Choroid plexus epithelial cell (primary cell): ENCODE results near the gene MYO1C.
"Not testable (repeated sequence)": the region's sequence is repeated elsewhere in the genome, so short reads cannot be mapped to it uniquely, and the experiment has no call there.

Experiments used
- DNase-seq: peaks from one replicate; pipeline ENCODE4 v3.0.0-alpha.2; 2010; ENCODE audit warnings: low read depth
- H3K4me3 ChIP-seq: 2 replicates; pipeline ENCODE4 v1.5.1; 2011; ENCODE audit warnings: low read depth, mild to moderate bottlenecking, control low read depth, low read length, moderate library complexity
- CTCF ChIP-seq: conservative IDR thresholded peaks from 2 replicates; pipeline ENCODE4 v1.5.1; 2011; ENCODE audit warnings: low read depth, mild to moderate bottlenecking, control low read depth, inconsistent platforms, low read length, moderate library complexity

The MYO1C gene

GRCh38 chr17:1452836-1453235, 39.6 kb downstream of the MYO1C start:
- TF ChIP-seq CTCF: no peak
- no peak overlapping the region for H3K4me3 ChIP-seq
- no peak for DNase-seq

DNA sequence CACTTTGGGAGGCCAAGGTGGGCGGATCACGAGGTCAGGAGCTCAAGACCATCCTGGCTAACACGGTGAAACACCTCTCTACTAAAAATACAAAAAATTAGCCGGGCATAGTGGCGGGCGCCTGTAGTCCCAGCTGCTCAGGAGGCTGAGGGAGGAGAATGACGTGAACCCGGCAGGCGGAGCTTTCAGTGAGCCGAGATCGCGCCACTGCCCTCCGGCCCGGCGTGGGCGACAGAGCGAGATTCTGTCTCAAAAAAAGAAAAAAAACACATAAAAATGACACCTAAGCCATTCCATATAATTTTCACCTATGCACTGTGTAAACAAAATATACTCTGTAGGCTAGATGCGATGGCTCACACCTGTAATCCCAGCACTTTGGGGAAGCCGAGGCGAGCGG, 42.2 kb downstream of the MYO1C start:
- not testable (repeated sequence) for DNase-seq, H3K4me3 ChIP-seq

DNA sequence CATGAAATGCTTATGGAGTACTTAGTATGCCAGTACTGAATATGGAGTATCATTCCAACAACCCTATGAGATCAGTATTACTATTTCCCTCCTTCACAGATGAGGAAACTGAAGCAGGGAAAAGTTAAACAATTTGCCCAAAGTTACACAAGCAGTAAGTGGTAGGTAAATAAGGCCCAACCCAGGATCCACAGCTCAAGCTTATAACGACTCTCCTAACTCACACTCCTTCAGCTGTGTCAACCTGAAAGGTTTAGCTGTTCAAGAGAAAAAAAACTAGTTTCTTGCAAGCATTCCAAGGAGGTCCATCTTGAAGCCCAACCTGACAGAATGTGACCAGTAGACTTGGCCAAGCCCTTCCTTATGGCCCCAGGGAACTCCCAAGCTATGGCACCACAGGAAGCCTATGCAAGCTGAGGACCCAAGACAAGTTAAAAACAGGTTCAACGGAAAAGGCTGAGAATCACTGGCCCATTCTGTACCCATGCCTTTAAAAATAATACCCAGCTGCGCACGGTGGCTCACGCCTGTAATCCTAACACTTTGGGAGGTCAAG, 43.0 kb downstream of the MYO1C start:
- no peak overlapping the region for H3K4me3 ChIP-seq
- no peak for DNase-seq
- TF ChIP-seq CTCF: no peak

DNA sequence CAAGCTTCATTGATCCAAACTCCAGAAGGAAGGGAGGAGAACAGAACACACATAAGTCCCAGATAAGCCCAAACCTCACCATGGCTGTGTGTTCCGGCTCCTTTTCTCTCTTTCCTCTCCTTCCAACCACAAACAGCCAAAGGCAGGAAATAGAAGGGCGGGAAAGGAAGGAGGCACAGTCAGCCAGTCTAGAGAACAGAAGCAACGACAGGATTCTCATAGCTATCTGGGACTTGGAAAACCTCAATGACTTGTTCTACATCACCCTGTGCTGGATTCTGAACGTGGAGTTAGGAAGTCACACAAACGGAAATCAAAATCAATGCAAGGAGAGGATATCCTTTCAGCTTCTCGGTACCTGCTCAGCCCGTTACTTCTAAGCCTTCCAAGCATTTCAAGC, 45.4 kb downstream of the MYO1C start:
- no peak overlapping the region for H3K4me3 ChIP-seq
- no peak for DNase-seq

GRCh38 chr17:1446201-1446600, 46.3 kb downstream of the MYO1C start:
- no peak overlapping the region for H3K4me3 ChIP-seq
- no peak for TF ChIP-seq CTCF
- no peak for DNase-seq

More for the DNA sequence above, 45.4 kb downstream of the MYO1C start:
- no peak for TF ChIP-seq CTCF

GRCh38 chr17:1445695-1446094, 46.8 kb downstream of the MYO1C start:
- not testable (repeated sequence) for H3K4me3 ChIP-seq, DNase-seq

GRCh38 chr17:1442721-1443120, 49.8 kb downstream of the MYO1C start:
- DNase-seq: not testable (repeated sequence)

DNA sequence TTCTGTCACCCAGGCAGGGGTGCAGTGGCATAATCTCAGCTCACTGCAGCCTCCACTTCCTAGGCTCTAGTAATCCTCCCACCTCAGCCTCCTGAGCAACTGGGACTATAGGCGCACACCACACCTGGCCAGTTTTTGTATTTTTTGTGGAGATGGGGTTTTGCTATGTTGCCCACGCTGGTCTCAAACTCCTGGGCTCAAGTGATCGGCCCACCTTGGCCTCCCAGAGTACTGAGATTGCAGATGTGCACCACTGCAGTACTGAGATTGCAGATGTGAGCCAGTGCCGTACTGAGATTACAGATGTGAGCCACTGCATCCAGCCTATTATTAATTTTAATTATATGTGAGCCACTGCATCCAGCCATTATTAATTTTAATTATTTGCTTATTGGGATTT, 50.3 kb downstream of the MYO1C start:
- TF ChIP-seq CTCF: no peak
- no peak overlapping the region for H3K4me3 ChIP-seq
- DNase-seq: no peak

More at GRCh38 chr17:1442721-1443120, 49.8 kb downstream of the MYO1C start:
- H3K4me3 ChIP-seq: not testable (repeated sequence)

DNA sequence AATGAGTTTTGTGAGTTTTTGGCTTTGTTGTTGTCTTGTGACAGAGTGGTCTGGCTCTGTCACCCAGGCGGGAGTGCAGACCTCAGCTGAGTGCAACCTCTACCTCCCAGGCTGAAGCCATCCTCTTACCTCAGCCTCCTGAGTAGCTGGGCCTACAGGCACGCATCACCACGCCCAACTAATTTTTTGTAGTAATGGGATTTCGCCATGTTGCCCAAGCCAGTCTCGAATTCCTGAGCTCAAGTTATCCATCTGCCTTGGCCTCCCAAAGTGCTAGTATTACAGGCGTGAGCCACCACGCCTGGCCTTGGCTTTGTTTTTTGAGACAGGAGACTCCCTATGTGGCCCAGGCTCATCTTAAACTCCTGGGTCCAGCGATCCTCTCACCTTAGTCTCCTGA, 51.6 kb downstream of the MYO1C start:
- no peak overlapping the region for H3K4me3 ChIP-seq
- TF ChIP-seq CTCF: no peak
- DNase-seq: no peak
